ENCODE measurements around the gene TMOD2. TPM values are rescaled to one million over a fixed set of nuclear protein-coding genes. Genes with fewer than 3 reads are reported as not detected.

Gene TMOD2
- total RNA-seq, 2 experiments from 2014 or later, result 6.9 to 12.7 TPM

DNA sequence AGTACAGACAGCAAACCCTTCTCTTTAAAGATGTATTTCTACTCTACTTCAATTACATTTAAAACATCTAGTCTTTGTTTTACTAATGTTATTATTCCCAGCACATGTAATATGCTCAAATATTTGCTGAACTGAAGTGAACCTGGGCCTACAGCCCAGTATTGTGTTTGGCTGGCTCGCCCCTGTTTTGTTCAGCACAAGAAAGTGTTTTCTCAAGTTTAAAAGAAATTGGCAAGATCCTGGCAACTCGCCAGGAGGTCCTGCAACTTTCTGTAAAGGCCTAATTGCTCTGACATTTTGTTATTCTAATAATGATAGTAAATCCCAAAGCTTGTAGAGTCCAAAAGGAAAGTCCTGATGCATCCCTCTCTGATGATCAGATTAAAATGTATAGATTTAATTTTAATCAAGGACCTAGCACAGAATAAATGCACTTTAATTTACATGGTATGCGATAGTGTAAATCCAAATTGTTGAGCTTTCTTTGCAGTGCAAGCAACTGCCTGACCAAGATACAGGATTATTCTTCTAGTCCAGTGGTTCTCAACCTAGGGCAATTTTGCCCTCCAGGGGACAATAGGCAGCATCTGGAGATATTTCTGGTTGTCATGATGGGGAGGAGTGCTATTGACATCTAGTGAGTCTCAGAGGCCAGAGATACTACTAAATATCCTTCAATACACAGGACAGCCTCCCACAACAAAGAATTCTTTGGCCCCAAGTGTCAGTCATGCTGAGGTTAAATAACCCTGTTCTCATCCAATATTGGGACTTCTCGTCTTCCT, 42.3 kb downstream of the TMOD2 start:
- no peak overlapping the region for H3K4me3 Mint-ChIP-seq
- no peaks in the 10 kb centered on the region for H3K27me3 Mint-ChIP-seq
- H3K9me3 Mint-ChIP-seq (ENCODE audit: low read depth), result no peaks in the 10 kb centered on the region
- H3K4me1 Mint-ChIP-seq, result peaks cover 6% of the 10 kb centered on the region
- H3K36me3 Mint-ChIP-seq, result no peaks in the 10 kb centered on the region
- no peak for DNase-seq
- ATAC-seq, result no peak
- CTCF ChIA-PET, result interaction anchor here (1.7 kb wide), 1 partner anchor 17 kb away, joined by 6 read pairs; no protein-coding TSS in a partner anchor
- no peak overlapping the region for H3K27ac Mint-ChIP-seq

DNA sequence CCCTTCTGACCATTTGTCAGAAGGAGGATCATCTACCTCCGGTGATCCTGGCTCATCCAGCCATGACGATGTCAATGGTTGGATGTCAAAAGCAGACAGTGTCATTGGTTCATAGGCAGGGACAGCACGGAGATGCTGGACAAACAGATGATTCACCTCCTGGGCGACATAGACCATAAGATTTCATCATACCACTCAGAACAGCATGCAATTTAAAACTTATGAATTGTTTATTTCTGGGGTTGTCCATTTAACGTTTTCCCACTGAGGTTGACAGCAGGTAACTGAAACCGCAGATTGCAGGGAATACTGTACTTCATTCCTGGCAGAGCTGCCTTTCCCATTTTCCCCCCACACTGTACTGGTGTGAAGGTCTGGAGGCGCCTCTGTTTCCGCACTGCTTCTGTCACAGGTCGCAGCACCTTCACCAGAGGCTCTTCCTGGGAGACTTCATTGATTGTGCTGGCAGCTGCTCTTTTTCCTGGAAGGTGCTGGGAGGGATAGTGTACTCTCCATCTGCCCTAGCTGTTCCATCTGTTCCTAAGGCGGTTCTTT, 45.5 kb downstream of the TMOD2 start:
- Mint-ChIP-seq H3K27me3 (no peaks in the 10 kb centered on the region), H3K4me1 (peaks cover 9% of the 10 kb centered on the region), H3K36me3 (no peaks in the 10 kb centered on the region), H3K9me3 (ENCODE audit: low read depth) (no peaks in the 10 kb centered on the region), H3K4me3 (no peak overlapping the region), H3K27ac (no peak overlapping the region)
- CTCF ChIA-PET, result no interaction called here
- DNase-seq (no peak), ATAC-seq (no peak)

DNA sequence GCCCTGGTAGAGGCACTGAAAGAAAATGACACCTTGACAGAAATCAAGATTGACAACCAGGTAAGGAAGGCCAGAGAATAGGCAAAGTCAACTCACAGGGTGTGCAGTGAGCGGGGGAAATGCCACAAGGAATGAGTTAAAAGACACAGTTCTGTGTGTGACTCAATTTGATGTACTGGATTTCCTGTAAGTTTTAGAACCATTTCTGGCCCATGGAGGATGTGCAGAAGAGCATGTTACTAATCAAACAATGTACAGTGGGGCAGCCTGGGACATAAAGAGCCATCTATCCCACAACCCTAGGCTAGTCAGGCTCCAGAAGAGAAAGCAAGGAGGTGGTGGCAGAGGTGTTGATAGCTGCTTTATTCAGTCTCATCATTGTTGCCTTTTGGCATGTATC, 46.9 kb downstream of the TMOD2 start:
- ATAC-seq (no peak), DNase-seq (no peak)
- H3K9me3 Mint-ChIP-seq (ENCODE audit: low read depth), result no peaks in the 10 kb centered on the region
- CTCF ChIA-PET, result no interaction called here
- no peaks in the 10 kb centered on the region for H3K27me3 Mint-ChIP-seq
- H3K36me3 Mint-ChIP-seq, result no peaks in the 10 kb centered on the region
- H3K4me3 Mint-ChIP-seq, result no peak overlapping the region
- H3K4me1 Mint-ChIP-seq, result peaks cover 9% of the 10 kb centered on the region
- H3K27ac Mint-ChIP-seq, result no peak overlapping the region

DNA sequence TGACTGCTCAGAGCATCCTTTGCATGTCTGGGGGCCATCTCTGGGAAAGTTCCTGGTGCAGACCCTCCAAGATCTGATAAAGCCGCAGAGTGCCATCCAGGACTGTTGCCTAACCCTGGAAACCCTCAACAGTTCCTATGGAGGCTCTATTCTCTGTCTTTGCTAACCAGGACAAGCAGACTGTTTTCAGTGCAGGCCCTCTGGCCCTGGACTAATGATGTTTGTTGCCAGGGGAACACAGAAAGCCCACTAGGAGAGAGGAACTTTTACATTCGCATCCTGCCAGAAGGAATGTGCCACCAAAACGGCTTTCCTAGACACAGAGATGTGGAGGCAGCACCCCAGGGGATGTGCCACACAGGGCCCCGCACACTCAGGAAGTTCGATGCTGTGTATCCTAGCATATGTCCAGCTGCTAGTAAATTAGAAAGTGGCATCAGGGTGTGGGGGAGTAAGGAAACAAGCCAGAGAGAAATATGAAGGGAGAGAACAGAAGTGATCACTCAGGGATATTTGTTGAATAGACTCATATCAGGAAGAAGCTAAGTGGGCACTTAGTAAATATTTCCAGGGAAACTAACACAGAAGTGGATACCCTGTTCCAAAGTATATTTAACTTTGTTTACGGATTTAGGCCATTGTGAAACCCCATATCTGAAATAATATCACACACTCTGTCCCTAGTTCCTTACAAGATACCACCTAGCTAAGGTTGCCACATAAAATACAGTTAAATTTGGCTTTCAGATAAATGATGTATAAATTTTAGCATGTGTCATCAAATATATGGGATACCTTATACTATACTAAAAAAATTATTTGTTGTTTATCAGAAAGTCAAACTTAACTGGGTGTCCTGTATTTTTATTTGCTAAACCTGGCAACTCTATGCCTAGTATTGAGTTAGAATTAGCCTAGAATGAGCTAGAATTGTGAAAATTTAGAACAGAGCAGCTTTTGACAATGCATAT, 48.2 kb downstream of the TMOD2 start:
- no peaks in the 10 kb centered on the region for H3K9me3 Mint-ChIP-seq (ENCODE audit: low read depth)
- no peaks in the 10 kb centered on the region for H3K27me3 Mint-ChIP-seq
- CTCF ChIA-PET, result interaction anchor here (0.9 to 1.6 kb wide), 2 partner anchors 15 to 23 kb away, joined by 3 to 6 read pairs; no protein-coding TSS in a partner anchor
- no peaks in the 10 kb centered on the region for H3K36me3 Mint-ChIP-seq
- DNase-seq, result no peak
- H3K27ac Mint-ChIP-seq, result no peak overlapping the region
- H3K4me3 Mint-ChIP-seq, result no peak overlapping the region
- peaks cover 9% of the 10 kb centered on the region for H3K4me1 Mint-ChIP-seq
- no peak for ATAC-seq

- Mint-ChIP-seq H3K36me3 (peaks cover 4% of the 10 kb centered on the region), H3K4me3 (no peak overlapping the region), H3K27me3 (no peaks in the 10 kb centered on the region), H3K4me1 (peaks cover 9% of the 10 kb centered on the region), H3K27ac (no peak overlapping the region), H3K9me3 (ENCODE audit: low read depth) (no peaks in the 10 kb centered on the region)
- CTCF ChIA-PET, result interaction anchor here (1.0 to 1.3 kb wide), 2 partner anchors 11 to 15 kb away, joined by 4 read pairs; no protein-coding TSS in a partner anchor
- ATAC-seq (no peak), DNase-seq (no peak)
Measured at GRCh38 chr15:51801391-51801835, 50.0 kb downstream of the TMOD2 start.

DNA sequence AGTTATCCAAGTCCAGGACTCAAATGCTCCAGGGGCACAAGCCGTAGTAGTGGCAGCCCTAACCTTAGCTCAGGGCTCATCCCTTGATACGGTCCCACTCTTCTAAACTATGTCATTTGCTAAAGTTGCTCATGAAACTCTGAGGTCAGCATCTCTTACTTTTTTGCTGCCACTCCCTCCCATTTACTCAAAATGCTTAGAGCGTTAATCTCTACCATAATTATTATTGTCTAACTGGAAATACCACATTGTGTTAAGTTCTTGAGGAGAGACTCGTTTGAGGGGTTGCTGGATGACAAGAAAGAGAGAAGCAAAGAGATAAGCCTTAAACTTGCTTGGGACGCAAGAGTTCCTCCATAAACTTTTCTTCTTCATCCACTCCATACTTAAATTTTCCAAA, 51.2 kb downstream of the TMOD2 start:
- Mint-ChIP-seq H3K36me3 (peaks cover 8% of the 10 kb centered on the region), H3K27ac (no peak overlapping the region), H3K4me1 (peaks cover 9% of the 10 kb centered on the region), H3K27me3 (no peaks in the 10 kb centered on the region), H3K9me3 (ENCODE audit: low read depth) (no peaks in the 10 kb centered on the region), H3K4me3 (no peak overlapping the region)
- no peak for ATAC-seq
- DNase-seq, result no peak
- CTCF ChIA-PET, result interaction anchor here (1.3 kb wide), 1 partner anchor 10 kb away, joined by 4 read pairs; no protein-coding TSS in a partner anchor

GRCh38 chr15:51803965-51804364, 52.6 kb downstream of the TMOD2 start:
- Mint-ChIP-seq H3K4me1 (peaks cover under 1% of the 10 kb centered on the region), H3K9me3 (ENCODE audit: low read depth) (no peaks in the 10 kb centered on the region), H3K4me3 (no peak overlapping the region), H3K27ac (no peak overlapping the region), H3K36me3 (peaks cover 8% of the 10 kb centered on the region), H3K27me3 (no peaks in the 10 kb centered on the region)
- no peak for ATAC-seq
- DNase-seq, result no peak
- CTCF ChIA-PET, result interaction anchor here (0.6 to 0.9 kb wide), 2 partner anchors 19 to 27 kb away, joined by 3 to 4 read pairs; no protein-coding TSS in a partner anchor

GRCh38 chr15:51806123-51806522, 54.7 kb downstream of the TMOD2 start:
- DNase-seq (no peak), ATAC-seq (no peak)
- Mint-ChIP-seq H3K27ac (no peak overlapping the region), H3K27me3 (no peaks in the 10 kb centered on the region), H3K4me1 (no peaks in the 10 kb centered on the region), H3K9me3 (ENCODE audit: low read depth) (no peaks in the 10 kb centered on the region), H3K4me3 (no peak overlapping the region), H3K36me3 (peaks cover 8% of the 10 kb centered on the region)
- CTCF ChIA-PET, result interaction anchor here (1.0 to 1.3 kb wide), 2 partner anchors 23 to 156 kb away, joined by 3 read pairs; no protein-coding TSS in a partner anchor

DNA sequence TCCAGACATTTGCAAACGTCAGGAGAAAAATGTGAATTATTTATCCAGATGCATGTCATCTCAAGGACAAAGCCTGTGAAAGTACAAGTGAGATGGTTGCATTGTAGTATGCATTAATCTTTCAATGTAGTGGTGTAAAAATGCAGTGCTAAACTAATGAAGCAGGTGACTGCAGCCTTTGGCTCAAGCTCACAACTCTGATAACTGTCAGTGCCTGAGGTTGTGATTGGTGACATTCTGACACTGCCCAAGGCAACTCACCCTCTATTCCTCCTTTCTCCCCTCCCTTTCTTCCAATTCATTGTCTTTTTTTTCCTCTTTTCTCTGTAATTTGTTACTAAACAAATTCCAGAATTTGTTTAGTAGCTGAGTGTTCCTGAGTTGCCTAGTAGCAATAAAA, 58.1 kb downstream of the TMOD2 start:
- CTCF ChIA-PET, result interaction anchor here (0.9 kb wide), 1 partner anchor 46 kb away, joined by 3 read pairs; no protein-coding TSS in a partner anchor
- peaks cover 8% of the 10 kb centered on the region for H3K36me3 Mint-ChIP-seq
- DNase-seq (no peak), ATAC-seq (no peak)
- H3K4me3 Mint-ChIP-seq, result no peak overlapping the region
- H3K27ac Mint-ChIP-seq, result no peak overlapping the region
- no peaks in the 10 kb centered on the region for H3K9me3 Mint-ChIP-seq (ENCODE audit: low read depth)
- H3K27me3 Mint-ChIP-seq, result no peaks in the 10 kb centered on the region
- no peaks in the 10 kb centered on the region for H3K4me1 Mint-ChIP-seq

- Mint-ChIP-seq H3K9me3 (ENCODE audit: low read depth) (no peaks in the 10 kb centered on the region), H3K4me3 (no peak overlapping the region), H3K36me3 (no peaks in the 10 kb centered on the region), H3K27me3 (no peaks in the 10 kb centered on the region), H3K4me1 (no peaks in the 10 kb centered on the region), H3K27ac (no peak overlapping the region)
- CTCF ChIA-PET, result interaction anchor here (0.9 to 1.0 kb wide), 2 partner anchors 11 to 36 kb away, joined by 3 to 4 read pairs; no protein-coding TSS in a partner anchor
- ATAC-seq, result no peak
- no peak for DNase-seq
Measured at GRCh38 chr15:51812598-51812997, 61.2 kb downstream of the TMOD2 start.

- Mint-ChIP-seq H3K9me3 (ENCODE audit: low read depth) (no peaks in the 10 kb centered on the region), H3K27me3 (no peaks in the 10 kb centered on the region), H3K27ac (no peak overlapping the region), H3K36me3 (no peaks in the 10 kb centered on the region), H3K4me3 (no peak overlapping the region), H3K4me1 (no peaks in the 10 kb centered on the region)
- no peak for DNase-seq
- CTCF ChIA-PET, result no interaction called here
- ATAC-seq, result no peak
Measured at GRCh38 chr15:51814606-51815005, 63.2 kb downstream of the TMOD2 start.

DNA sequence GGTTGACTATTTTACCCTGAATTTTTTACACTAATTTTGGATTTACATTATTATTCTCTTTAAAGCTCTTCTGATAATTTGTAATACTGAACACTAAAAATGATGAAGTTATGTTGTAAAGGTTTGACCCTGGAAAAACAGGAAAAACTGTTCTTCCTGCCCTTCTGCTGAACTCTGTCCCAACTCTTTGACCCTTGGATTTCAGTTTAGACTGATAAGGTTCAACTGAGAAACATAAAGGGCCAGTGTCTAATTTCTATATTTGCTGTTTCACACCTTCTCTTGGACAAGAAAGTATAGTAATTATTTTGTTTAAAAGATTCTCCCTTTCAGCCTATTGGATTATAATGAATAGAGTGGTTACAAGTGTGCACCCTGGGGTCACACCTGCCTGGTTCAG, 65.2 kb downstream of the TMOD2 start:
- Mint-ChIP-seq H3K27me3 (no peaks in the 10 kb centered on the region), H3K4me3 (no peak overlapping the region), H3K27ac (no peak overlapping the region), H3K9me3 (ENCODE audit: low read depth) (peaks cover 12% of the 10 kb centered on the region), H3K4me1 (no peaks in the 10 kb centered on the region), H3K36me3 (peaks cover 10% of the 10 kb centered on the region)
- CTCF ChIA-PET, result interaction anchor here (1.4 kb wide), 1 partner anchor 15 kb away, joined by 4 read pairs; no protein-coding TSS in a partner anchor
- DNase-seq (no peak), ATAC-seq (no peak)

GRCh38 chr15:51818150-51818549, 66.8 kb downstream of the TMOD2 start:
- H3K27me3 Mint-ChIP-seq, result no peaks in the 10 kb centered on the region
- peaks cover 11% of the 10 kb centered on the region for H3K36me3 Mint-ChIP-seq
- no peak overlapping the region for H3K27ac Mint-ChIP-seq
- no peaks in the 10 kb centered on the region for H3K4me1 Mint-ChIP-seq
- no peak for ATAC-seq
- no peak for DNase-seq
- peaks cover 12% of the 10 kb centered on the region for H3K9me3 Mint-ChIP-seq (ENCODE audit: low read depth)
- CTCF ChIA-PET, result interaction anchor here (1.0 kb wide), 1 partner anchor 8 kb away, joined by 4 read pairs; no protein-coding TSS in a partner anchor
- no peak overlapping the region for H3K4me3 Mint-ChIP-seq
